Activated B cell treated with CpG ODN at 0.5 μM for 24 hours (primary cell): ENCODE measurements around the gene PLPPR3. TPM values are rescaled to one million over a fixed set of nuclear protein-coding genes. Genes with fewer than 3 reads are reported as not detected.

Experiments used
- ATAC-seq: fragments of 200-7000 bp; cut with Tn5 transposase; one replicate; pipeline ENCODE4 v1.10.0; 2021; ENCODE audit warnings: low read depth, mild to moderate bottlenecking, moderate library complexity
- CTCF ChIA-PET: fragments of 350-600 bp; sonication (Branson Sonifier 250); formaldehyde crosslinking; loops from one replicate; lab custom pipeline; 2021; ENCODE audit warnings: antibody characterized with exemption; lab: Charles Lee
- POLR2A ChIA-PET: fragments of 350-600 bp; sonication (Branson Sonifier 250); formaldehyde crosslinking; loops from one replicate; lab custom pipeline; 2021; ENCODE audit warnings: antibody characterized with exemption; lab: Charles Lee
- DNase-seq: peaks from one replicate; pipeline ENCODE4 v3.0.0; 2022
- H3K27ac Mint-ChIP-seq: one replicate; pipeline ENCODE4 v1.8.0; 2020; ENCODE audit warnings: mixed read lengths
- H3K27me3 Mint-ChIP-seq: one replicate; pipeline ENCODE4 v1.8.0; 2021; ENCODE audit warnings: mixed read lengths
- H3K36me3 Mint-ChIP-seq: one replicate; pipeline ENCODE4 v1.8.0; 2021; ENCODE audit warnings: low read depth, mixed read lengths
- H3K4me1 Mint-ChIP-seq: one replicate; pipeline ENCODE4 v1.8.0; 2021; ENCODE audit warnings: mixed read lengths
- H3K4me3 Mint-ChIP-seq: one replicate; pipeline ENCODE4 v1.8.0; 2020; ENCODE audit warnings: mild to moderate bottlenecking, mixed read lengths
- H3K9me3 Mint-ChIP-seq: one replicate; pipeline ENCODE4 v1.8.0; 2020; ENCODE audit warnings: mixed read lengths
- intact Hi-C: fragments of 100-400 bp; cut with micrococcal nuclease; formaldehyde crosslinking; loops from one replicate; pipeline ENCODE4 v1.15.1; 2024
- total RNA-seq: library from RNA; stranded (reverse); gene quantifications from 2 replicates; pipeline ENCODE4 v1.2.3, GENCODE V29; 2022
- TF ChIP-seq, protein P1 (sequence below): fragments of 200-600 bp; IDR thresholded peaks from one replicate; pipeline ENCODE4 v1.8.0; 2022; ENCODE audit warnings: antibody characterized with exemption, mild to moderate bottlenecking

Gene PLPPR3
- total RNA-seq, 1 donor from 2014 or later = not detected

DNA sequence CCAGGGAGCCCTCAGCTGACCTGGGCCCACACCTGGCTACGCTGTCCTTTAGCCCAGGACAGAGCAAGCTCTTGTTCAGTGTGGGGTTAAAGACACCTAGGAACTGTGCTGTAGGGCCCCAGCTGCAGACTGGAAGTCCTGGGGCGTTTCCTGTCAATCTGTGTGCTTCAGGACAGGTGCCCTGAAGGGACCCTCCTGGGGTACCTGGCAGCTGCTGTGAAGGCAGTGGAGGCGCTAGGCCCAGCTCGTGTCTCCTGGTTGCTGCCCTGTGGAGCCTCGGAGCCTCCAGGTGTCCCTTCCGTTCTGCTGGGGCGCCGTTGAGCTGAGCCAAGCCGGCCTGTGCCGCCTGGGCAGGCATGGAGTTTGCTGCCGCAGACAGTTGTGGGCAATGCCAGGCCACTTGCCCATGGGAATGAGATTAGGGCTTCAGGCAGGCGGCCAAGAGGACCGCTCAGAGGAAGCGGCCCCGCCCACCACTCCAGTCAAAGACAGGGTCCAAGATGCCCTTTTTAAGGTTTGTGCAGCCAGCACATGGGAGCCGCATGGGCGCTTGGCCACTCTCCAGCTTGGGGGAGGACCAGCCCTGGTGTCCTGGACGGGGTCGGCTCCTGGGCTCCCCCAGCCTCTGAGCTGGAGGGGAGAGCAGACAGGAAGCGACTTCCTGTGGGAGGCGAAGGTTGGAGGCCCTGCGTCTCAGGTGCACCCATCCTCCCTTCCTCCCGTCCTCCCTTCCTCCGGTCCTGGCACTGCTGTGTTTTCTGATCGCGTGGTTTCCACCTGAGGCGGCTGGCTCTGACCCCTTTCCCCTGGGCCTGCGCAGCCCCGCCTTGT lies 20.5 kb downstream of the PLPPR3 start:
- Mint-ChIP-seq H3K36me3 (peaks cover 48% of the 10 kb centered on the region), H3K4me1 (peaks cover 40% of the 10 kb centered on the region), H3K27me3 (no peaks in the 10 kb centered on the region), H3K9me3 (no peaks in the 10 kb centered on the region), H3K27ac (no peak overlapping the region), H3K4me3 (no peak overlapping the region)
- ATAC-seq (no peak), DNase-seq (no peak)
- TF ChIP-seq, protein P1, sequence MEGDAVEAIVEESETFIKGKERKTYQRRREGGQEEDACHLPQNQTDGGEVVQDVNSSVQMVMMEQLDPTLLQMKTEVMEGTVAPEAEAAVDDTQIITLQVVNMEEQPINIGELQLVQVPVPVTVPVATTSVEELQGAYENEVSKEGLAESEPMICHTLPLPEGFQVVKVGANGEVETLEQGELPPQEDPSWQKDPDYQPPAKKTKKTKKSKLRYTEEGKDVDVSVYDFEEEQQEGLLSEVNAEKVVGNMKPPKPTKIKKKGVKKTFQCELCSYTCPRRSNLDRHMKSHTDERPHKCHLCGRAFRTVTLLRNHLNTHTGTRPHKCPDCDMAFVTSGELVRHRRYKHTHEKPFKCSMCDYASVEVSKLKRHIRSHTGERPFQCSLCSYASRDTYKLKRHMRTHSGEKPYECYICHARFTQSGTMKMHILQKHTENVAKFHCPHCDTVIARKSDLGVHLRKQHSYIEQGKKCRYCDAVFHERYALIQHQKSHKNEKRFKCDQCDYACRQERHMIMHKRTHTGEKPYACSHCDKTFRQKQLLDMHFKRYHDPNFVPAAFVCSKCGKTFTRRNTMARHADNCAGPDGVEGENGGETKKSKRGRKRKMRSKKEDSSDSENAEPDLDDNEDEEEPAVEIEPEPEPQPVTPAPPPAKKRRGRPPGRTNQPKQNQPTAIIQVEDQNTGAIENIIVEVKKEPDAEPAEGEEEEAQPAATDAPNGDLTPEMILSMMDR = no peak
- ChIA-PET POLR2A (no interaction called here), CTCF (no interaction called here)
- intact Hi-C loops = no loop called here

DNA sequence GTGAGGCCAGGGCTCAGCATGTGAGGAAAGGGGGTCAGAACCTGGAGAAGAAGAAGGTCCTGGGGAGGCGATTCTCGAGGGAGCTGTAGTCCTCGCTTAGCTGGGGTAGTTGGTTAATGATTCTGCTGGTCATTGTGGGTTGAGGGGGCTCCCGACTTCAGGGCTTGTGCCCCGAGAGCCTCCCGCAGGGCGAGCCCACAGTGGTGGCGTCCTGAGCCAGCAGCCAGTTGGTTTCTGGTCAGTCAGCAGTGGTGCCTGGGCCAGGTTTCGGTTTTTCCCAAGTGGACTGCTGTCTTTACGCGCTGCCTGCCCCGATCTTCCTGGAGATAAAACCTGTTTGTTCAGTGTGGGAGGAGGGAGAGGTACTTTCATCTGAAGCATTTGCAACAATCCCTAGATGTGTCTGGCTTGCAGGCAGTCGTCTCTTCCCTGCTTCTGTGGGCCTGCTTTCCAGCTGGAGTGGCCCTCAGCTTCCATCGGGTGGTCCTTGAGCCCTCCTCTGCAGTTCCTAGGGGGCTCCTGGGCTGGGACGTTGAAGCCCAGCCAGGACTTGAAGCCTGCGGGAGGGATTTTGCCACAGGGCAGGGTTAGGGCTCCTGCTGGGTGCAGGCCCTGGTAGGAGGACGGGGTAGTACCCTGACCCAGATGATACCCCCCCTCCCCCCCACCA lies 21.3 kb downstream of the PLPPR3 start:
- Mint-ChIP-seq H3K9me3 (no peaks in the 10 kb centered on the region), H3K4me3 (peak overlapping the region; percentile 42), H3K36me3 (peaks cover 47% of the 10 kb centered on the region), H3K27ac (no peak overlapping the region), H3K27me3 (no peaks in the 10 kb centered on the region), H3K4me1 (peaks cover 40% of the 10 kb centered on the region)
- ATAC-seq = no peak
- no peak for DNase-seq
- CTCF ChIA-PET = no interaction called here
- POLR2A ChIA-PET = no interaction called here
- intact Hi-C loops = no loop called here
- TF ChIP-seq, protein P1 = no peak

DNA sequence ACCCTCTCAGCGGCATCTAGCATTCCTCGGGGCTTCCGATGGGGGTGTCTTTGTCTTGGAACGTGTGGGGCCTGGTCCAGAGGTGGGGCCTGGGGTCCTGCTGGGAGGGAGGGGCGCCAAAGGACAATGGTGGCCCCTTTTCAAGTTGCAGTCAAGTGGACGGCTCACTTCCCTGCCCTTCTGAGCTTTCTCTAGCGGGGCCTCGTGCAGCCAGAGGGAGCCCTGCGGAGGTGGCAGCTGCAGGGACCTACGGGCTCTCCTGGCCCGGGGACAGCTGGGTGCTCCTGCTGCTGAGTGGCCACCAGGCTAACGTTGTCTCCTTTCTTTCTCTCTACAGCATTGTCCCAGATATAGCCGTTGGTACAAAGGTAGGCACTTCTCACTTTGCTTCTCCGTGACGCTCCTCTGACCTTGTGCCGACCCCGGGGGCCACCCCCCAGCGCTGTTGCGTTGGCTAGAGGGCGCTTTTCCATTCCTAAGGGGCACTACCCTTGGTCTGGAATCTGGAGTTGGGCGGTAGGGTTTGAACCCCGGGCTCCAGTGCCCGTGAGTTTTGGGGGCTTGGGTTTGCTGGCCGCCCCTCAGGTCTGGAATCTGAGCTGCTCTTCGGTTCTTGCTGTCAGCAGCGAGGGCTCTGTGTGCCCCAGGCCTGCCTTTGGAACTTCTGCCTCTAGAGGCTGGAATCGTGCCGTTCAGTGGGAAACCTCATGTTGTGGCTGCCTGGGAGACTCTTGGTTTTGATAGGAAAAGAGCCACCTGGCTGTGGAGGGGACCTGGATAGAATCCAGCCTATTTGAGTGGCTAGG lies 22.5 kb downstream of the PLPPR3 start:
- peaks cover 42% of the 10 kb centered on the region for H3K36me3 Mint-ChIP-seq
- ChIA-PET CTCF (interaction anchor here (1.5 kb wide), 1 partner anchor 64 kb away, joined by 5 read pairs; no protein-coding TSS in a partner anchor), POLR2A (interaction anchor here (1.9 kb wide), 1 partner anchor 9 kb away, joined by 5 read pairs; no protein-coding TSS in a partner anchor)
- H3K27ac Mint-ChIP-seq = peak overlapping the region; percentile 69
- H3K27me3 Mint-ChIP-seq = no peaks in the 10 kb centered on the region
- peaks cover 40% of the 10 kb centered on the region for H3K4me1 Mint-ChIP-seq
- intact Hi-C loops = loop anchor here (5.0 kb wide), 3 partner anchors 108 to 853 kb away; partner anchors contain the start of genes MBD3 and TCF3
- H3K9me3 Mint-ChIP-seq = no peaks in the 10 kb centered on the region
- DNase-seq (no peak), ATAC-seq (no peak)
- TF ChIP-seq, protein P1 = no peak
- peak overlapping the region; percentile 86 for H3K4me3 Mint-ChIP-seq

DNA sequence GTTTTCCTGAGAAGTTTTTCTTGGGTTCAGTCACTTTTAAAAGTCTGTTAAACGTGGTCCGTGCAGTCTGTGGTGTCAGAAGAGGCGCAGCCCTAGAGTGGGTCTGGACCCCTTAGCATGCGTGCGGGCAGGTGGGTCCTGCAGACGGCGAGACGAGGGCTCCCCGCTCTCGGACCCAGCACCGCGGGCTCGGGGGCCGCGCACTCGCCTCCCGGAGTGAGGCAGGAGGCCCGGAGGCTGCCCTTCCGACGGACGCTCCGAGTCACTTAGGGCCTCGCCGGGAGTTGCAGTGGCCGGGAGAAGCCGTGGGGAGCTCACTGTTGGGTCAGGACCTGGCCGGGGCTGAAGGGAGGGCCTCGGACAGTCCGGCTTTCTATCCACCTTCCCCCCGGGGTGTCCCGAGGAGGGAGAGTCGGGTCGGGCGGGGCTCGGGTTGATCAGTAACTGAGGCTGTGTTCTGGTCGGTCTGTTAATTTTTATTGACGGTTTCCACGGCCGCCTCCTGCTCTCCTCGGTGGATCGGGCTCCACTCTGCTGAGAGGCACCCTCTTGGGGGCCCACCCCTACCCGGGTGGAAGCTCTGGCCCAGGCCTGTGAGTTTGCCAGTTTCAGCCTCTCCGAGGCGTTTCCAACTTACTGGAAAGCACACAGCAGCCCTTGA lies 23.2 kb downstream of the PLPPR3 start:
- Mint-ChIP-seq H3K27me3 (no peaks in the 10 kb centered on the region), H3K27ac (peak overlapping the region; percentile 73), H3K4me1 (peaks cover 40% of the 10 kb centered on the region), H3K9me3 (no peaks in the 10 kb centered on the region), H3K4me3 (peak overlapping the region; percentile 86), H3K36me3 (peaks cover 35% of the 10 kb centered on the region)
- intact Hi-C loops = loop anchor here (5.0 kb wide), 3 partner anchors 109 to 854 kb away; partner anchors contain the start of genes MBD3 and TCF3
- peak; percentile 36 for DNase-seq
- TF ChIP-seq, protein P1 = no peak
- CTCF ChIA-PET = interaction anchor here (1.5 kb wide), 1 partner anchor 65 kb away, joined by 5 read pairs; no protein-coding TSS in a partner anchor
- no peak for ATAC-seq
- POLR2A ChIA-PET = interaction anchor here (0.6 to 1.9 kb wide), 3 partner anchors 10 to 126 kb away, joined by 3 to 6 read pairs (median 5); no protein-coding TSS in a partner anchor
